Esophagus squamous epithelium (tissue), 4 donors: Measurements from ENCODE around the gene USP20.

Experiments
- CTCF ChIP-seq, 6 experiments: fragments of 450-650 bp in 4 of 6; fragments of 200-600 bp in 2 of 6; sonication (generic) in 2 of 6; IDR thresholded peaks; one replicate each; pipeline ENCODE4 v1.5.1; 2016 to 2019; ENCODE audit warnings: antibody characterized with exemption in 6 of 6, mild to moderate bottlenecking in 4 of 6, moderate library complexity in 4 of 6
- POLR2A ChIP-seq, 4 donors: fragments of 450-650 bp; IDR thresholded peaks; one replicate each; pipeline ENCODE4 v1.6.1; 2017; ENCODE audit warnings: antibody characterized with exemption in 4 of 4, mild to moderate bottlenecking in 4 of 4, moderate library complexity in 3 of 4

- TF ChIP-seq CTCF (IDR thresholded peaks at IDR 0.05) (no peak), POLR2A (IDR thresholded peaks at IDR 0.05) (no peak)
These were observed 65.2 kb downstream of the USP20 start for GRCh38 chr9:129900263-129901027.
